GM12878 (cell line): Measurements from ENCODE around the gene HASPIN. TPM values are rescaled to one million over a fixed set of nuclear protein-coding genes. Genes with fewer than 3 reads are reported as not detected.

Experiments used
- ATAC-seq: fragments of 200-7000 bp; cut with Tn5 transposase; 3 replicates; pipeline ENCODE4 v1.9.1; 2020; ENCODE audit warnings: mild to moderate bottlenecking, moderate library complexity
- BruUV-seq: library from RNA; stranded (reverse); fragments of 400-500 nt; replicated peaks from 2 replicates; lab custom pipeline; 2021; lab: Mats Ljungman, UMichigan
- CTCF ChIA-PET: fragments of 300-600 bp; sonication (Branson Sonifier 250); formaldehyde crosslinking; extraction: SDS; loops from one replicate; lab custom pipeline; 2021; ENCODE audit warnings: inconsistent platforms; lab: Yijun Ruan, JAX
- POLR2A ChIA-PET: fragments of 350-600 bp; formaldehyde crosslinking; extraction: SDS; loops from one replicate; lab custom pipeline; 2021; ENCODE audit warnings: inconsistent platforms; lab: Charles Lee
- RAD21 ChIA-PET: fragments of 300-600 bp; sonication (Branson Sonifier 250); formaldehyde crosslinking; loops from one replicate; lab custom pipeline; 2023; ENCODE audit warnings: antibody characterized with exemption; ENCODE audit not compliant: unreplicated experiment; lab: Charles Lee
- SMC1A ChIA-PET: fragments of 300-600 bp; sonication (Branson Sonifier 250); formaldehyde crosslinking; loops from one replicate; lab custom pipeline; 2023; ENCODE audit not compliant: unreplicated experiment, uncharacterized antibody; lab: Charles Lee
- DNase-seq: peaks from one replicate; pipeline ENCODE4 v3.0.0-alpha.2; 2011; ENCODE audit warnings: low read depth, low spot score
- FAIRE-seq: peaks from 3 replicates; lab custom pipeline; 2011; peaks lifted over from hg19 to GRCh38; lab: Jason Lieb, UNC
- H2AFZ ChIP-seq: 2 replicates; pipeline ENCODE4 v1.6.0; 2011; ENCODE audit warnings: low read depth, low read length, control low read depth; ENCODE audit not compliant: control insufficient read depth
- H3K27ac ChIP-seq: 2 replicates; pipeline ENCODE4 v1.5.1; 2011; ENCODE audit warnings: control low read depth; ENCODE audit not compliant: control insufficient read depth, insufficient read depth
- H3K27me3 ChIP-seq, 2 experiments: replicated peaks in 1 of 2; 2 replicates each; pipeline versions ENCODE4 v1.6.0 to v1.6.1; 2011; ENCODE audit warnings: low read length in 1 of 2; ENCODE audit not compliant: control insufficient read depth in 2 of 2, insufficient read depth in 2 of 2
- H3K36me3 ChIP-seq, 2 experiments: 2 replicates each; pipeline ENCODE4 v1.5.1; 2011; ENCODE audit warnings: low read length in 1 of 2; ENCODE audit not compliant: control insufficient read depth in 2 of 2, insufficient read depth in 2 of 2
- H3K4me1 ChIP-seq: 2 replicates; pipeline ENCODE4 v1.6.1; 2011; ENCODE audit warnings: mild to moderate bottlenecking, low read length, moderate library complexity, mixed read lengths; ENCODE audit not compliant: control insufficient read depth, insufficient read depth
- H3K4me2 ChIP-seq: 2 replicates; pipeline ENCODE4 v1.6.0; 2011; ENCODE audit warnings: control low read depth; ENCODE audit not compliant: control insufficient read depth, insufficient read depth
- H3K4me3 ChIP-seq: fragments of 200-600 bp; sonication (generic); 2 replicates; pipeline ENCODE4 v1.5.1; 2016
- H3K79me2 ChIP-seq: 2 replicates; pipeline ENCODE4 v1.6.0; 2011; ENCODE audit warnings: low read length; ENCODE audit not compliant: control insufficient read depth, insufficient read depth
- H3K9ac ChIP-seq: 2 replicates; pipeline ENCODE4 v1.8.0; 2011; ENCODE audit warnings: low read length, control low read depth, mixed read lengths; ENCODE audit not compliant: control insufficient read depth, insufficient read depth
- H3K9me3 ChIP-seq: replicated peaks from 3 replicates; pipeline ENCODE4 v1.5.1; 2011; ENCODE audit warnings: mild to moderate bottlenecking, low read length; ENCODE audit not compliant: control insufficient read depth, insufficient read depth
- H4K20me1 ChIP-seq: 2 replicates; pipeline ENCODE4 v1.6.0; 2011; ENCODE audit not compliant: control insufficient read depth, insufficient read depth
- CTCF ChIP-seq, 3 experiments: IDR thresholded peaks in 2 of 3; conservative IDR thresholded peaks in 1 of 3; 2 replicates each; pipeline ENCODE4 v1.5.1; 2011; ENCODE audit warnings: low read depth in 3 of 3, low read length in 3 of 3, mild to moderate bottlenecking in 3 of 3, control low read depth in 2 of 3, moderate library complexity in 2 of 3, inconsistent platforms in 1 of 3, mixed read lengths in 1 of 3; ENCODE audit not compliant: control insufficient read depth in 2 of 3, insufficient read depth in 1 of 3; ENCODE audit errors: extremely low read depth in 1 of 3
- DPF2 ChIP-seq: fragments of 450-650 bp; IDR thresholded peaks from 2 replicates; pipeline ENCODE4 v1.6.1; 2017; ENCODE audit warnings: mild to moderate bottlenecking
- EP300 ChIP-seq, 2 experiments: fragments of 150-350 bp in 1 of 2; IDR thresholded peaks; 2 replicates each; pipeline ENCODE4 v1.6.1; 2011 to 2012; ENCODE audit warnings: low read depth in 2 of 2, low read length in 2 of 2, borderline replicate concordance in 1 of 2, improper control_type of control experiment in 1 of 2, inconsistent platforms in 1 of 2; ENCODE audit not compliant: control insufficient read depth in 1 of 2
- EZH2 ChIP-seq: IDR thresholded peaks from 2 replicates; pipeline ENCODE4 v1.6.1; 2012; ENCODE audit warnings: low read depth, mild to moderate bottlenecking, control low read depth, inconsistent platforms, low read length, borderline replicate concordance; ENCODE audit not compliant: control insufficient read depth
- GABPA ChIP-seq: IDR thresholded peaks from 2 replicates; pipeline ENCODE4 v1.6.1; 2014; ENCODE audit warnings: antibody characterized with exemption, low read depth, mild to moderate bottlenecking, inconsistent platforms
- GATAD2B ChIP-seq: fragments of 450-650 bp; conservative IDR thresholded peaks from 2 replicates; pipeline ENCODE4 v1.6.1; 2017; ENCODE audit warnings: low read depth, mild to moderate bottlenecking, moderate library complexity
- HDAC2 ChIP-seq: fragments of 200-600 bp; sonication (generic); IDR thresholded peaks from 2 replicates; pipeline ENCODE4 v1.6.1; 2017
- IKZF1 ChIP-seq: fragments of 450-650 bp; conservative IDR thresholded peaks from 2 replicates; pipeline ENCODE4 v1.6.1; 2017; ENCODE audit warnings: antibody characterized with exemption, mild to moderate bottlenecking
- MTA2 ChIP-seq: fragments of 450-650 bp; IDR thresholded peaks from 2 replicates; pipeline ENCODE4 v1.6.1; 2016; ENCODE audit warnings: low read depth, mild to moderate bottlenecking, moderate library complexity
- NBN ChIP-seq: fragments of 450-650 bp; IDR thresholded peaks from 2 replicates; pipeline ENCODE4 v1.6.1; 2016
- NFIC ChIP-seq: IDR thresholded peaks from 2 replicates; pipeline ENCODE4 v1.6.1; 2012; ENCODE audit warnings: low read depth, mild to moderate bottlenecking, inconsistent platforms, low read length, moderate library complexity
- NR2C2 ChIP-seq: IDR thresholded peaks from 2 replicates; pipeline ENCODE4 v1.6.1; 2011; ENCODE audit warnings: borderline replicate concordance, low read depth; ENCODE audit not compliant: control insufficient read depth, insufficient read length
- NR2F1 ChIP-seq: fragments of 450-650 bp; conservative IDR thresholded peaks from 2 replicates; pipeline ENCODE4 v1.6.1; 2017; ENCODE audit warnings: mild to moderate bottlenecking
- RAD51 ChIP-seq: fragments of 450-650 bp; IDR thresholded peaks from 2 replicates; pipeline ENCODE4 v1.6.1; 2016; ENCODE audit warnings: moderate library complexity, mild to moderate bottlenecking, inconsistent platforms
- RELB ChIP-seq: fragments of 450-650 bp; IDR thresholded peaks from 2 replicates; pipeline ENCODE4 v1.6.1; 2017; ENCODE audit warnings: low read depth, mild to moderate bottlenecking, moderate library complexity
- RUNX3 ChIP-seq: IDR thresholded peaks from 2 replicates; pipeline ENCODE4 v1.6.1; 2012; ENCODE audit warnings: low read length, inconsistent platforms
- SUPT20H ChIP-seq: IDR thresholded peaks from 2 replicates; pipeline ENCODE4 v1.6.1; 2011; ENCODE audit warnings: low read depth, mild to moderate bottlenecking, low read length, moderate library complexity, borderline replicate concordance; ENCODE audit not compliant: control insufficient read depth
- ZNF24 ChIP-seq: fragments of 450-650 bp; IDR thresholded peaks from 2 replicates; pipeline ENCODE4 v1.6.1; 2017; ENCODE audit warnings: antibody characterized with exemption, mild to moderate bottlenecking
- ZNF384 ChIP-seq: IDR thresholded peaks from 2 replicates; pipeline ENCODE4 v1.6.1; 2012; ENCODE audit warnings: low read depth, mild to moderate bottlenecking, low read length, improper control_type of control experiment, borderline replicate concordance
- ZSCAN29 ChIP-seq: fragments of 450-650 bp; IDR thresholded peaks from 2 replicates; pipeline ENCODE4 v1.6.1; 2017; ENCODE audit warnings: mild to moderate bottlenecking, moderate library complexity
- WGBS: methylation state at CpG from one replicate; pipeline ENCODE4 v1.1.6; 2016; ENCODE audit warnings: low lambda C conversion rate; ENCODE audit not compliant: insufficient replicate concordance, insufficient coverage; ENCODE audit errors: missing lambda C conversion rate; 5-methylcytosine and 5-hydroxymethylcytosine counted together
- in situ Hi-C: fragments of 300-500 bp; cut with MboI; formaldehyde crosslinking; loops from 9 replicates; pipeline ENCODE4 v1.14.3; 2018; ENCODE audit warnings: mixed read lengths
- intact Hi-C: fragments of 100-400 bp; cut with micrococcal nuclease; formaldehyde crosslinking; loops from one replicate; pipeline ENCODE4 v1.14.2; 2022; ENCODE audit not compliant: unreplicated experiment
- polyA plus RNA-seq, 11 experiments: library from polyadenylated mRNA; depleted of rRNA in 4 of 11; unstranded in 6 of 11; stranded (reverse) in 5 of 11; fragments of >200 nt; fragmentation: Nextera tagmentation in 4 of 11; fragmentation: Illumina TruSeq in 1 of 11; extraction: Ambion mirVana in 4 of 11; extraction: Trizol in 1 of 11; gene quantifications; 1 replicate in 1 of 11; 2 replicates in 10 of 11; pipeline versions ENCODE4 v1.2.1 to v1.2.3, GENCODE V29; 2011 to 2016; ENCODE audit warnings: inconsistent platforms in 2 of 11, missing spikeins in 2 of 11, low read depth in 1 of 11
- total RNA-seq, 4 experiments: library from RNA; depleted of rRNA in 3 of 4; stranded (reverse); fragments of >200 nt in 3 of 4; fragmentation: Illumina TruSeq in 1 of 4; extraction: Trizol in 1 of 4; gene quantifications; 2 replicates each; pipeline versions ENCODE4 v1.2.1 to v1.2.3, GENCODE V29; 2013 to 2021

The HASPIN gene
- total and polyA plus RNA-seq, 10 of the 15 experiments (the other 5 are each of a cell fraction or from before 2014, with no cell fraction given), result 0.80 to 18.0 (median 10.1) TPM

- ChIA-PET CTCF (interaction anchor here (0.9 to 2.8 kb wide), 7 partner anchors 10 to 25 kb away, joined by 3 to 12 read pairs (median 4); partner anchors contain the start of gene HASPIN), RAD21 (interaction anchor here (1.2 to 3.5 kb wide), 3 partner anchors 11 to 17 kb away, joined by 4 to 27 read pairs (median 5); partner anchors contain the start of genes HASPIN and P2RX5), POLR2A (interaction anchor here (0.7 to 1.4 kb wide), 2 partner anchors 14 to 16 kb away, joined by 3 to 5 read pairs; no protein-coding TSS in a partner anchor), SMC1A (interaction anchor here (1.0 to 4.0 kb wide), 7 partner anchors 10 to 24 kb away, joined by 3 to 33 read pairs (median 6); partner anchors contain the start of gene HASPIN)
- Histone ChIP-seq H3K36me3 (peaks cover 0 to 15% of the 10 kb centered on the region in 2 experiments; a peak in 2 of 4 replicates), H3K27ac (0 out of 2 replicates have a peak overlapping the region, but pooled peaks have one; percentile 4), H4K20me1 (no peaks in the 10 kb centered on the region), H3K27me3 (no peaks in the 10 kb centered on the region), H3K79me2 (no peaks in the 10 kb centered on the region), H3K4me2 (no peak overlapping the region; the same call in 1 of the 2 replicates), H3K9me3 (no peaks in the 10 kb centered on the region), H3K4me1 (peaks cover 27% of the 10 kb centered on the region), H3K9ac (no peak overlapping the region; the same call in 1 of the 2 replicates), H3K4me3 (no peak overlapping the region), H2AFZ (no peak overlapping the region)
- ATAC-seq (no peak), DNase-seq (peak; percentile 37), FAIRE-seq (no peak)
- WGBS, result 60% methylated on average over 13 of the region's 13 CpGs
- intact Hi-C loops, result no loop called here
- in situ Hi-C loops, result loop anchor here (25.0 kb wide), 1 partner anchor 1499 kb away; no protein-coding TSS in a partner anchor
- BruUV-seq, result no TSS peak
- TF ChIP-seq NR2F1 (peak; percentile 77), RAD51 (no peak), SUPT20H (no peak), NR2C2 (no peak), CTCF (IDR thresholded peaks at IDR 0.05 in 2 of 3, conservative IDR thresholded peaks at IDR 0.05 in 1 of 3; ENCODE audit: control insufficient read depth in 2 of 3, extremely low read depth in 1 of 3, insufficient read depth in 1 of 3, low read depth in 3 of 3, low read length in 3 of 3) (no peak), MTA2 (peak; percentile 82; the same call in 1 of the 2 replicates), GABPA (0 out of 2 replicates have a peak, but pooled peaks have one; percentile 8), RUNX3 (peak; percentile 84), ZSCAN29 (0 out of 2 replicates have a peak, but pooled peaks have one; percentile 68), EZH2 (no peak), ZNF384 (no peak), IKZF1 (peak; percentile 68), NBN (peak; percentile 72), RELB (peak; percentile 64; the same call in 1 of the 2 replicates), DPF2 (no peak), ZNF24 (peak; percentile 30; the same call in 1 of the 2 replicates), GATAD2B (0 out of 2 replicates have a peak, but pooled peaks have one; percentile 27), NFIC (0 out of 2 replicates have a peak, but pooled peaks have one; percentile 25), HDAC2 (no peak), EP300 (IDR thresholded peaks at IDR 0.05; ENCODE audit: borderline replicate concordance in 1 of 2, control insufficient read depth in 1 of 2, low read depth in 2 of 2, low read length in 2 of 2) (0 out of 4 replicates have a peak, but pooled peaks of 1 of the 2 experiments have one; percentile 19)
Measured at GRCh38 chr17:3712811-3713463, 10.8 kb upstream of the HASPIN start.
